ENCODE data around the gene BAIAP3. TPM values are rescaled to one million over a fixed set of nuclear protein-coding genes. Genes with fewer than 3 reads are reported as not detected.

The BAIAP3 gene
- total and polyA plus RNA-seq, 10 of the 15 experiments (the other 5 are each of a cell fraction or from before 2014, with no cell fraction given): 0.03 to 0.56 (median 0.17) TPM; not detected in 3

DNA sequence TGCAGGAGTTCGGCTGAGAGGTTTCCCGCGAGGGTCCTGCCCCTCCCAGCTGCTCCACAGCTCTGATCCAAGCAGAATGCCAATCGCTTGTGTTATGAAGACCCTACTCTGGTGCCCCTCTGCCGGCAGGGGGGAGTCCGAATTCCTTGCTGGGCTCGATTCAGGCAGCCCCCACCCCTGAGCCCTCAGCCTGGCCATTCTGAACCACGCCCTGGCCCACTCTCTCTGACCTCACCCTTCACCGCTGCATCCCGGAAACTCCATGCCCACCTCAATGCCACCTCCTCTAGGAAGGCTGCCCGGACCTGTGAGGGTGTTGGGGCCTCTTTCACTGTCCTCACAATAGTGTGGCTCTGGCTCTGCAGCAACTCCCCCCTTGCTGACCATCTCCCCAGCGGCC, 31.9 kb upstream of the BAIAP3 start:
- POLR2A ChIA-PET: interaction anchor here (0.6 kb wide), 2 partner anchors 15 to 116 kb away, joined by 3 read pairs; no protein-coding TSS in a partner anchor
- no TSS peak for BruUV-seq (replicated peaks)
- H2AFZ ChIP-seq (ENCODE audit: control insufficient read depth, low read depth, low read length): no peak overlapping the region
- H3K79me2 ChIP-seq (ENCODE audit: control insufficient read depth, insufficient read depth, low read length): no peaks in the 10 kb centered on the region
- peaks cover 10% of the 10 kb centered on the region for H3K4me1 ChIP-seq (ENCODE audit: control insufficient read depth, insufficient read depth, low read length)
- whole genome bisulfite sequencing (ENCODE audit: insufficient coverage, insufficient replicate concordance, low lambda C conversion rate, missing lambda C conversion rate): 68% methylated on average over 12 of the region's 12 CpGs
- no peak overlapping the region for H3K4me2 ChIP-seq (ENCODE audit: control insufficient read depth, insufficient read depth)
- no peak for ATAC-seq
- no peak overlapping the region for H3K4me3 ChIP-seq
- H3K9me3 ChIP-seq (replicated peaks; ENCODE audit: control insufficient read depth, insufficient read depth, low read length): no peaks in the 10 kb centered on the region; the same call in 2 of the 3 replicates
- SMC1A ChIA-PET (ENCODE audit: uncharacterized antibody, unreplicated experiment): no interaction called here
- H3K27me3 ChIP-seq (replicated peaks in 1 of 2; ENCODE audit: control insufficient read depth in 2 of 2, insufficient read depth in 2 of 2, low read length in 1 of 2): no peaks in the 10 kb centered on the region
- H3K9ac ChIP-seq (ENCODE audit: control insufficient read depth, insufficient read depth, low read length): no peak overlapping the region
- TF ChIP-seq ATF7 (IDR thresholded peaks at IDR 0.05; ENCODE audit: low read depth): no peak
- no peak for TF ChIP-seq NFYA (IDR thresholded peaks at IDR 0.05; ENCODE audit: borderline replicate concordance, low read depth, low read length)
- no peak for TF ChIP-seq SMAD1 (IDR thresholded peaks at IDR 0.05; ENCODE audit: low read depth, partially characterized antibody)
- TF ChIP-seq ZSCAN29 (IDR thresholded peaks at IDR 0.05): no peak
- no peak for TF ChIP-seq ZNF384 (IDR thresholded peaks at IDR 0.05; ENCODE audit: borderline replicate concordance, low read depth, low read length)
- TF ChIP-seq PAX8 (IDR thresholded peaks at IDR 0.05): no peak
- TF ChIP-seq SUZ12 (IDR thresholded peaks at IDR 0.05; ENCODE audit: unreplicated experiment): no peak
- no peak for TF ChIP-seq SMAD5 (IDR thresholded peaks at IDR 0.05; ENCODE audit: low read depth)
- TF ChIP-seq GATAD2B (conservative IDR thresholded peaks at IDR 0.05; ENCODE audit: low read depth): no peak
- TF ChIP-seq, protein P1, sequence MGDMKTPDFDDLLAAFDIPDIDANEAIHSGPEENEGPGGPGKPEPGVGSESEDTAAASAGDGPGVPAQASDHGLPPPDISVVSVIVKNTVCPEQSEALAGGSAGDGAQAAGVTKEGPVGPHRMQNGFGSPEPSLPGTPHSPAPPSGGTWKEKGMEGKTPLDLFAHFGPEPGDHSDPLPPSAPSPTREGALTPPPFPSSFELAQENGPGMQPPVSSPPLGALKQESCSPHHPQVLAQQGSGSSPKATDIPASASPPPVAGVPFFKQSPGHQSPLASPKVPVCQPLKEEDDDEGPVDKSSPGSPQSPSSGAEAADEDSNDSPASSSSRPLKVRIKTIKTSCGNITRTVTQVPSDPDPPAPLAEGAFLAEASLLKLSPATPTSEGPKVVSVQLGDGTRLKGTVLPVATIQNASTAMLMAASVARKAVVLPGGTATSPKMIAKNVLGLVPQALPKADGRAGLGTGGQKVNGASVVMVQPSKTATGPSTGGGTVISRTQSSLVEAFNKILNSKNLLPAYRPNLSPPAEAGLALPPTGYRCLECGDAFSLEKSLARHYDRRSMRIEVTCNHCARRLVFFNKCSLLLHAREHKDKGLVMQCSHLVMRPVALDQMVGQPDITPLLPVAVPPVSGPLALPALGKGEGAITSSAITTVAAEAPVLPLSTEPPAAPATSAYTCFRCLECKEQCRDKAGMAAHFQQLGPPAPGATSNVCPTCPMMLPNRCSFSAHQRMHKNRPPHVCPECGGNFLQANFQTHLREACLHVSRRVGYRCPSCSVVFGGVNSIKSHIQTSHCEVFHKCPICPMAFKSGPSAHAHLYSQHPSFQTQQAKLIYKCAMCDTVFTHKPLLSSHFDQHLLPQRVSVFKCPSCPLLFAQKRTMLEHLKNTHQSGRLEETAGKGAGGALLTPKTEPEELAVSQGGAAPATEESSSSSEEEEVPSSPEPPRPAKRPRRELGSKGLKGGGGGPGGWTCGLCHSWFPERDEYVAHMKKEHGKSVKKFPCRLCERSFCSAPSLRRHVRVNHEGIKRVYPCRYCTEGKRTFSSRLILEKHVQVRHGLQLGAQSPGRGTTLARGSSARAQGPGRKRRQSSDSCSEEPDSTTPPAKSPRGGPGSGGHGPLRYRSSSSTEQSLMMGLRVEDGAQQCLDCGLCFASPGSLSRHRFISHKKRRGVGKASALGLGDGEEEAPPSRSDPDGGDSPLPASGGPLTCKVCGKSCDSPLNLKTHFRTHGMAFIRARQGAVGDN (IDR thresholded peaks at IDR 0.05): no peak
- TF ChIP-seq, protein P2, sequence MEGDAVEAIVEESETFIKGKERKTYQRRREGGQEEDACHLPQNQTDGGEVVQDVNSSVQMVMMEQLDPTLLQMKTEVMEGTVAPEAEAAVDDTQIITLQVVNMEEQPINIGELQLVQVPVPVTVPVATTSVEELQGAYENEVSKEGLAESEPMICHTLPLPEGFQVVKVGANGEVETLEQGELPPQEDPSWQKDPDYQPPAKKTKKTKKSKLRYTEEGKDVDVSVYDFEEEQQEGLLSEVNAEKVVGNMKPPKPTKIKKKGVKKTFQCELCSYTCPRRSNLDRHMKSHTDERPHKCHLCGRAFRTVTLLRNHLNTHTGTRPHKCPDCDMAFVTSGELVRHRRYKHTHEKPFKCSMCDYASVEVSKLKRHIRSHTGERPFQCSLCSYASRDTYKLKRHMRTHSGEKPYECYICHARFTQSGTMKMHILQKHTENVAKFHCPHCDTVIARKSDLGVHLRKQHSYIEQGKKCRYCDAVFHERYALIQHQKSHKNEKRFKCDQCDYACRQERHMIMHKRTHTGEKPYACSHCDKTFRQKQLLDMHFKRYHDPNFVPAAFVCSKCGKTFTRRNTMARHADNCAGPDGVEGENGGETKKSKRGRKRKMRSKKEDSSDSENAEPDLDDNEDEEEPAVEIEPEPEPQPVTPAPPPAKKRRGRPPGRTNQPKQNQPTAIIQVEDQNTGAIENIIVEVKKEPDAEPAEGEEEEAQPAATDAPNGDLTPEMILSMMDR (IDR thresholded peaks at IDR 0.05 in 2 of 3, conservative IDR thresholded peaks at IDR 0.05 in 1 of 3; ENCODE audit: control insufficient read depth in 2 of 3, extremely low read depth in 1 of 3, insufficient read depth in 1 of 3, low read depth in 3 of 3, low read length in 3 of 3): no peak
- no peak for DNase-seq (ENCODE audit: low read depth, low spot score)
- in situ Hi-C loops (cut with MboI): no loop called here
- H4K20me1 ChIP-seq (ENCODE audit: control insufficient read depth, insufficient read depth): no peaks in the 10 kb centered on the region
- CTCF ChIA-PET: interaction anchor here (1.7 kb wide), 2 partner anchors 11 to 41 kb away, joined by 7 read pairs; no protein-coding TSS in a partner anchor
- RAD21 ChIA-PET (ENCODE audit: unreplicated experiment): no interaction called here
- H3K27ac ChIP-seq (ENCODE audit: control insufficient read depth, insufficient read depth): no peak overlapping the region
- intact Hi-C loops (cut with micrococcal nuclease; ENCODE audit: unreplicated experiment): no loop called here
- FAIRE-seq: no peak
- no peaks in the 10 kb centered on the region for H3K36me3 ChIP-seq (ENCODE audit: control insufficient read depth in 2 of 2, insufficient read depth in 2 of 2, low read length in 1 of 2)
